Thoracic aorta (tissue), 2 donors: Measurements from ENCODE around the gene PIK3IP1. TPM values are rescaled to one million over a fixed set of nuclear protein-coding genes. Genes with fewer than 3 reads are reported as not detected.
"Not testable (repeated sequence)": the region's sequence is repeated elsewhere in the genome, so short reads cannot be mapped to it uniquely, and the experiment has no call there.

Source experiments
- ATAC-seq: fragments of 150-250 bp; one replicate; pipeline ENCODE4 v1.8.0; 2017; ENCODE audit warnings: low read depth; ENCODE audit not compliant: insufficient number of reproducible peaks, low FRiP score
- DNase-seq: peaks from one replicate; pipeline ENCODE4 v3.0.0-alpha.2; 2020; ENCODE audit warnings: low spot score
- H3K27ac ChIP-seq, 2 donors: fragments of 200-600 bp; sonication (generic); 1 replicate in 1 of 2; 2 replicates in 1 of 2; pipeline ENCODE4 v1.5.1; 2016; ENCODE audit warnings: mild to moderate bottlenecking in 2 of 2, moderate library complexity in 2 of 2
- H3K27me3 ChIP-seq: fragments of 200-600 bp; sonication (generic); replicated peaks from 2 replicates; pipeline ENCODE4 v1.6.0; 2016; ENCODE audit warnings: mild to moderate bottlenecking; ENCODE audit not compliant: insufficient read depth
- H3K36me3 ChIP-seq: fragments of 200-600 bp; sonication (generic); one replicate; pipeline ENCODE4 v1.5.1; 2016
- H3K4me1 ChIP-seq, 2 donors: fragments of 200-600 bp; sonication (generic); 1 replicate in 1 of 2; 2 replicates in 1 of 2; pipeline versions ENCODE4 v1.5.1 to v1.6.0; 2016; ENCODE audit warnings: low read depth in 2 of 2, mild to moderate bottlenecking in 1 of 2; ENCODE audit not compliant: control insufficient read depth in 1 of 2
- H3K4me3 ChIP-seq: fragments of 200-600 bp; sonication (generic); 2 replicates; pipeline ENCODE4 v1.5.1; 2016; ENCODE audit warnings: mild to moderate bottlenecking
- H3K9me3 ChIP-seq: fragments of 200-600 bp; sonication (generic); 2 replicates; pipeline ENCODE4 v1.5.1; 2016
- total RNA-seq, 2 donors: library from RNA; depleted of rRNA; stranded (reverse); fragments of >200 nt; gene quantifications; one replicate each; pipeline versions ENCODE4 v1.1.0 to v1.2.3, GENCODE V29; 2016
- TF ChIP-seq, protein P1 (sequence below): fragments of 200-600 bp; sonication (generic); IDR thresholded peaks from one replicate; pipeline ENCODE4 v1.5.1; 2019; ENCODE audit warnings: antibody characterized with exemption

PIK3IP1 gene
- total RNA-seq, 2 donors from 2014 or later = 56.3 to 57.9 TPM

DNA sequence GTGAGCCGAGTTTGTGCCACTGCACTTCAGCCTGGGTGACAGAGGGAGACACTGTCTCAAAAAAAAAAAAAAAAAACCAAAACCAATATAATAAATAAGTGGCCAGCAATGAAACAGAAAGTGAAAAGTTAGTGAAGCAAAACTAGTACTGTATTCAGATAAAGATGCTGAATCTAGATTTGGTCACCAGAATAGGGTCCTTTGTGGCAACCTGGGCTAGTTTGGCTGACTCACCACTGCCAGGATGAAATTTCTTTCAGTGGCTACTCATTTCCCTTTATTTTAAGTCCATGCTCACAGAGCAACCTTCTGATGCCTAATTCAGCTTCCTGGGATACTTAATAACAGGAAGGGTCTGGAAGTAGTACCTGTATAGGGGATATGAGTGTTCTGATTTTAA, 54.2 kb downstream of the PIK3IP1 start:
- TF ChIP-seq, protein P1, sequence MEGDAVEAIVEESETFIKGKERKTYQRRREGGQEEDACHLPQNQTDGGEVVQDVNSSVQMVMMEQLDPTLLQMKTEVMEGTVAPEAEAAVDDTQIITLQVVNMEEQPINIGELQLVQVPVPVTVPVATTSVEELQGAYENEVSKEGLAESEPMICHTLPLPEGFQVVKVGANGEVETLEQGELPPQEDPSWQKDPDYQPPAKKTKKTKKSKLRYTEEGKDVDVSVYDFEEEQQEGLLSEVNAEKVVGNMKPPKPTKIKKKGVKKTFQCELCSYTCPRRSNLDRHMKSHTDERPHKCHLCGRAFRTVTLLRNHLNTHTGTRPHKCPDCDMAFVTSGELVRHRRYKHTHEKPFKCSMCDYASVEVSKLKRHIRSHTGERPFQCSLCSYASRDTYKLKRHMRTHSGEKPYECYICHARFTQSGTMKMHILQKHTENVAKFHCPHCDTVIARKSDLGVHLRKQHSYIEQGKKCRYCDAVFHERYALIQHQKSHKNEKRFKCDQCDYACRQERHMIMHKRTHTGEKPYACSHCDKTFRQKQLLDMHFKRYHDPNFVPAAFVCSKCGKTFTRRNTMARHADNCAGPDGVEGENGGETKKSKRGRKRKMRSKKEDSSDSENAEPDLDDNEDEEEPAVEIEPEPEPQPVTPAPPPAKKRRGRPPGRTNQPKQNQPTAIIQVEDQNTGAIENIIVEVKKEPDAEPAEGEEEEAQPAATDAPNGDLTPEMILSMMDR = no peak
- Histone ChIP-seq H3K4me3 (no peak overlapping the region), H3K9me3 (no peaks in the 10 kb centered on the region), H3K36me3 (no peaks in the 10 kb centered on the region), H3K27ac (no peak overlapping the region), H3K27me3 (no peaks in the 10 kb centered on the region), H3K4me1 (peaks cover 0 to 21% of the 10 kb centered on the region in 2 donors)
- DNase-seq = no peak
- ATAC-seq = no peak

DNA sequence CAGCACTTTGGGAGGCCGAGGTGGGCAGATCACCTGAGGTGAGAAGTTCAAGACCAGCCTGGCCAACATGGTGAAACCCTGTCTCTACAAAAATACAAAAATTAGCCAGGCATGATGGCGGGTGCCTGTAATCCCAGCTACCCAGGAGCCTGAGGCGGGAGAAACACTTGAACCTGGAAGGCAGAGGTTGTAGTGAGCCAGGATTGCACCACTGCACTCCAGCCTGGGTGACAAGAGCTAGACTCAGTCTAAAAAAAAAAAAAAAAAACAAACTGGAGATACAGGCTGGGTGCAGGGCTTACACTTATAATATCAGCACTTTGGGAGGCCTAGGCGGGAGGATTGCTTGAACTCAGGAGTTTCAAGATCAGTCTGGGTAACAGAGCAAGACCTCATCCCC, 56.2 kb downstream of the PIK3IP1 start:
- not testable (repeated sequence) for ATAC-seq, H3K27ac ChIP-seq

DNA sequence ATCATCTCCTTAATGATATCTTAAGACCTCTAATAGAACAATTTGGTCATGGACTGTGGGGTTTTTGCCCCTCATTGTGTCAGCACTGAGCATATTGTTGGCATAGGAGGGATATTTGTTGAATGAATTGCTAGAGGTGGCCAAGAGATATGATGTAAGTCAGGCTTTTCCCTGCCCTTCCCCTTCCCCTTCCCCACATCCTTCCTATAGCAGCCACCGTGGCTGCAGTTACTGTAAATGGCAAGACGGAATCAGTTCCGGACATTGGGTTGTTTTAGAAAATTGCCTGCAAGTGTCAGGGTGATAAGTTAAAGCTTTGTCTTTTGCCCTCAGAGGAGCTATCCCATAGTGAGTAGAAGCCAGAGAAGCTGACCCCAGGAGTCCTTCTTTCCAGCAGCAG, 57.2 kb downstream of the PIK3IP1 start:
- TF ChIP-seq, protein P1 = no peak
- Histone ChIP-seq H3K27me3 (no peaks in the 10 kb centered on the region), H3K36me3 (no peaks in the 10 kb centered on the region), H3K4me3 (no peak overlapping the region), H3K4me1 (peaks cover 8 to 18% of the 10 kb centered on the region in 2 donors), H3K9me3 (no peaks in the 10 kb centered on the region), H3K27ac (no peak overlapping the region)
- DNase-seq (no peak), ATAC-seq (no peak)

More for the DNA sequence above, 56.2 kb downstream of the PIK3IP1 start:
- H3K4me3 ChIP-seq, H3K27me3 ChIP-seq, H3K36me3 ChIP-seq, H3K9me3 ChIP-seq, DNase-seq: not testable (repeated sequence)
- H3K4me1 ChIP-seq = peaks cover under 1 to 11% of the 10 kb centered on the region in 2 donors

DNA sequence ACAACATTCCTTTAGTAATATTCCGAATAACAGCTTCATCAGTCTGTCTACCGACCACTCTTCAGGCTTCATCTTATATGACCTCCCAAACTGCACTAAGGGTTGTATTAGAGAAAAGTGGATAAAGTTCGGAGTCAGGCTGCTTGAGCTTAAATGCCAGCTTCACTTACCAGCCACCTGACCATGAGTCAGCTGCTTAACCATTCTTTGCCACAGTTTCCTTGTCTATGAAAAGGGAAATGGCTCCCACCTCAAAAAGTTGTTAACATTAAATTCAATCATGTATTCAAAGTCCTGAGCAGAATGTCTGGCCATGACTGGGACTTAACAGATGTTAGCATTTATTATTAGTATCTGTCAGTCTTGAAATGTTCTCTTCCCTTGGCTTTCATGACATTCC, 59.3 kb downstream of the PIK3IP1 start:
- ATAC-seq = no peak
- Histone ChIP-seq H3K27ac (no peak overlapping the region), H3K27me3 (no peaks in the 10 kb centered on the region), H3K4me3 (no peak overlapping the region), H3K4me1 (peaks cover 10 to 19% of the 10 kb centered on the region in 2 donors), H3K36me3 (no peaks in the 10 kb centered on the region), H3K9me3 (no peaks in the 10 kb centered on the region)
- no peak for DNase-seq
- TF ChIP-seq, protein P1 = no peak

Other genes with a start within 250 kb of the PIK3IP1 start
- gene SMTN, start 211.2 kb downstream of the PIK3IP1 start, total RNA-seq = 100 to 1,000 TPM; 632 to 946 TPM
- gene SELENOM, start 184.9 kb downstream of the PIK3IP1 start, total RNA-seq = 1,000 to 10,000 TPM in 1 of 2 donors, 100 to 1,000 TPM in 1; 453 to 1,695 TPM
- 1 to 10 TPM; 2.3 to 4.1 TPM for gene INPP5J, start 169.5 kb downstream of the PIK3IP1 start, total RNA-seq
- gene PLA2G3, start 152.0 kb downstream of the PIK3IP1 start, total RNA-seq = not detected
- 10 to 100 TPM; 31.3 to 40.2 TPM for gene RNF185, start 132.3 kb downstream of the PIK3IP1 start, total RNA-seq
- gene LIMK2, start 80.2 kb downstream of the PIK3IP1 start, total RNA-seq = 10 to 100 TPM; 38.4 to 76.8 TPM
- 10 to 100 TPM; 14.6 to 15.2 TPM for gene PATZ1, start 53.9 kb upstream of the PIK3IP1 start, total RNA-seq
- gene DRG1, start 107.1 kb upstream of the PIK3IP1 start, total RNA-seq = 10 to 100 TPM; 37.5 to 38.8 TPM
- 10 to 100 TPM; 10.6 to 20.6 TPM for gene EIF4ENIF1, start 197.4 kb upstream of the PIK3IP1 start, total RNA-seq
- gene SFI1, start 204.0 kb upstream of the PIK3IP1 start, total RNA-seq = 10 to 100 TPM; 25.0 to 59.9 TPM